GM12865 (cell line): Measurements from ENCODE around the gene RASAL2.
"Not testable (repeated sequence)": the region's sequence is repeated elsewhere in the genome, so short reads cannot be mapped to it uniquely, and the experiment has no call there.

Experiments used
- DNase-seq: peaks from one replicate; pipeline ENCODE4 v3.0.0; 2010; ENCODE audit warnings: low read depth
- H3K4me3 ChIP-seq: 2 replicates; pipeline ENCODE4 v1.5.1; 2011; ENCODE audit warnings: mild to moderate bottlenecking, low read depth, low read length, control low read depth
- CTCF ChIP-seq: IDR thresholded peaks from 2 replicates; pipeline ENCODE4 v1.5.1; 2011; ENCODE audit warnings: low read length, control low read depth, low read depth, inconsistent platforms; ENCODE audit not compliant: insufficient read depth; ENCODE audit errors: missing control alignments

Gene RASAL2

GRCh38 chr1:178241837-178242236 is 147.9 kb downstream of the RASAL2 start:
- no peak for TF ChIP-seq CTCF
- no peak for DNase-seq
- H3K4me3 ChIP-seq: no peak overlapping the region

GRCh38 chr1:178243119-178243518 is 149.2 kb downstream of the RASAL2 start:
- H3K4me3 ChIP-seq: no peak overlapping the region
- no peak for DNase-seq
- no peak for TF ChIP-seq CTCF

GRCh38 chr1:178243890-178244289 is 150.0 kb downstream of the RASAL2 start:
- TF ChIP-seq CTCF: no peak
- no peak overlapping the region for H3K4me3 ChIP-seq

GRCh38 chr1:178248284-178248683 is 154.4 kb downstream of the RASAL2 start:
- DNase-seq, H3K4me3 ChIP-seq: not testable (repeated sequence)

More at GRCh38 chr1:178243890-178244289, 150.0 kb downstream of the RASAL2 start:
- DNase-seq: no peak

GRCh38 chr1:178253581-178253980 is 159.7 kb downstream of the RASAL2 start:
- H3K4me3 ChIP-seq, DNase-seq: not testable (repeated sequence)

GRCh38 chr1:178254433-178254832 is 160.5 kb downstream of the RASAL2 start:
- no peak for TF ChIP-seq CTCF
- DNase-seq: no peak
- no peak overlapping the region for H3K4me3 ChIP-seq

GRCh38 chr1:178258536-178258935 is 164.6 kb downstream of the RASAL2 start:
- DNase-seq: no peak
- no peak for TF ChIP-seq CTCF
- no peak overlapping the region for H3K4me3 ChIP-seq

- H3K4me3 ChIP-seq: no peak overlapping the region
- no peak for DNase-seq
- TF ChIP-seq CTCF: no peak
Observed at GRCh38 chr1:178262120-178262500, 168.2 kb downstream of the RASAL2 start.
